CD4-positive, alpha-beta T cell treated with Interleukin-17A for 1 hour (primary cell): ENCODE measurements around the gene CLDND1.

Experiments
- DNase-seq: peaks from one replicate; pipeline ENCODE4 v3.0.0-alpha.2; 2020

CLDND1 gene

DNA sequence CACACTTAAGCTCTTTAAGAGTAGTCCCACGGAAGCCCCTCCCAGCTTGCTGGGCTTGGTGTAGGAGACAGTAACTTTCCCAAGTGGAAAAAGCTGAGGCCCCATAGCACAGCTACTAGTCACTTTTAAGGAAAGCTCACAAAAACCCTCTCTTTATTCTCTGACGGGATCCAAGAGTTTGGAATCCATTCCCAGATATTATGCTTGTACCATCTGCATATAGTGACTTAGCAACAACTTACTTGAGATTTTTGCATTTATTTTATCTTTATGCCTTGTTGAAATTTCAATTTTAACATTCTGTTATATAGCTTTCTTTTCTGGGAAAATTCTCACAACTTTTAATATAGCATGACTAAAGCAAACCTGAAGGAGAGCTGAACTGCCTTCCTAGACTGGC, 28.5 kb upstream of the CLDND1 start:
- DNase-seq: no peak

- DNase-seq: no peak
Observed at GRCh38 chr3:98550833-98551232, 28.1 kb upstream of the CLDND1 start.

GRCh38 chr3:98548544-98548943, 25.8 kb upstream of the CLDND1 start:
- no peak for DNase-seq

DNA sequence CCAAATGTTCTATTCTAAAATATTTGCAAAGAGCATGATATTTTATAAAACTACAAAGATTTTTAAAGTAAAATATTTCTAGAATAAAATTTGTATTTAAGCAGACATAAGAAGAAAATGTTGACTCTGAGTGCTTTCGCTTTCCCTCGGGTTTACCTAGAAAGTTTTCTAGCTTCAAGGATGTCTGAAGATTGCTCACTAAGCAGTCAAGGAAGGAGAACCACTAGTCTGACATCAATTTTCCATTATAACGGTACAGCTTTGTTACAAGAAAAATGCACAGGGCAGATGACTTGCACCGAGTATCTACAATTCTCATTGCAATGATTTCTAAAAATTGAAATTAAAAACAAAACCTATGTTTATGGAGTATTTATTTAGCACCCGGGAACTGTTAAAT, 23.2 kb upstream of the CLDND1 start:
- no peak for DNase-seq

DNA sequence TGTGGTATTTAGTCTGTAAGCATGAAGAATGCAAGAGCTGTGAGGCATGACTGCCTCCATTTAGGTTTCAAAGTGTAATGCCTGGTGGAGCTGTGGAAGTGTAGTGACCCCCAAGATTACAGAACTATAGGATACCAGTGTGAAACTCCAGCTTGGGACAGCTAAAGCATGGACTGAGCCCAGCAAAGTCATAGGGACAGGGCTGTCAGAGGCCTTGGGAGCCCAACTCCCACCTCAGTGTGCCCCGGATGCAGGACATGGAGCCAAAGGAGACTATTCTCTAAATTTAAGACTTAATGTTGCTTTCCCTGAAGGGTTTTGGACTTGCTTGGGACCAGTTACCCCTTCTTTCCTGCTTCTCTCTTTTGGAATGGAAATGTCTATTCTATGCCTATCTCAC, 19.9 kb upstream of the CLDND1 start:
- DNase-seq: no peak

- DNase-seq: no peak
Observed at GRCh38 chr3:98541695-98542094, 19.0 kb upstream of the CLDND1 start.

- peak; percentile 56 for DNase-seq
Observed at GRCh38 chr3:98540346-98540745, 17.6 kb upstream of the CLDND1 start.

- no peak for DNase-seq
Observed at GRCh38 chr3:98536456-98537017, 13.8 kb upstream of the CLDND1 start.

GRCh38 chr3:98534734-98535133, 12.0 kb upstream of the CLDND1 start:
- DNase-seq: no peak

DNA sequence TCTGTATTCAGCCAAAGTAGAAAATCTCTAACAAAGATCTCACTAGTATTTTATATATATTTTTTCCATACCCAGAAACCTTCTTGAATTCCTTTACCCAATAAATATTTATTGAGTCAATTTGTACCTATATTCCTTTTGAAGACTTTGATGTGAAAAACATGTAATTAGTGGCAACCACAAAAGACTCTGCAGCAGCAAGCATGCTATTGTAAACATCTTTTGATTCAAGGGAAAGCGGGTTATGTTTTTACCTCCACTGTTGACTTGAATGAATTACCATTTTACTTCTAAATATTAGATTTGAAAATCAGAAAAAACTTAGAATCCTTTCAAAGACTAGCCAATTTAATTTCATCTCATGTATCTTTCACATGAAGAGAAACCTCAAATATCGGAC, 11.5 kb upstream of the CLDND1 start:
- no peak for DNase-seq

- DNase-seq: no peak
Observed at GRCh38 chr3:98532709-98533571, 10.2 kb upstream of the CLDND1 start.

- DNase-seq: no peak
Observed at GRCh38 chr3:98532275-98532637, 9.6 kb upstream of the CLDND1 start.

GRCh38 chr3:98531622-98532274, 9.0 kb upstream of the CLDND1 start, which contains the start of gene GPR15:
Gene GPR15, plus strand, starts transcription at chr3:98531978. Its CDS starts 56 bp downstream, at chr3:98532034.
- DNase-seq: no peak

DNA sequence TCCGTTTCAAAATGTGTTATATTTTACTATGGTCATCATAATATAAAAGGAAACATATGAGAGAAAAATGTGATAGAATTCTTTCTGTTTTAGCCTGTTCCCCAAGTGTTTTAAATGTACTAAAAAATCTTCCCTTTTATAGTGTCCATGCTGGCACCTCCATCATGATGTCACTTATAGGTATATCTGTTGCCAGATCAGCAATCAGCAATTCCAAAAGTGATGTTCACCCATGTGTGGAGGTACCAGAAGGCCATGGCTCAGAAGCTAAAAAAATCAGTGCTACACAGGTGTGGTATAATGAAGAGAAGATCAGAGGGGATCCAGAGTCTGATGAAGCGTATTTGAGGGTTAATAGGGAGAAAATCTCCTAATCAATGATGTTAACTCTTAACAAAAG, 8.0 kb upstream of the CLDND1 start:
- DNase-seq: no peak

DNA sequence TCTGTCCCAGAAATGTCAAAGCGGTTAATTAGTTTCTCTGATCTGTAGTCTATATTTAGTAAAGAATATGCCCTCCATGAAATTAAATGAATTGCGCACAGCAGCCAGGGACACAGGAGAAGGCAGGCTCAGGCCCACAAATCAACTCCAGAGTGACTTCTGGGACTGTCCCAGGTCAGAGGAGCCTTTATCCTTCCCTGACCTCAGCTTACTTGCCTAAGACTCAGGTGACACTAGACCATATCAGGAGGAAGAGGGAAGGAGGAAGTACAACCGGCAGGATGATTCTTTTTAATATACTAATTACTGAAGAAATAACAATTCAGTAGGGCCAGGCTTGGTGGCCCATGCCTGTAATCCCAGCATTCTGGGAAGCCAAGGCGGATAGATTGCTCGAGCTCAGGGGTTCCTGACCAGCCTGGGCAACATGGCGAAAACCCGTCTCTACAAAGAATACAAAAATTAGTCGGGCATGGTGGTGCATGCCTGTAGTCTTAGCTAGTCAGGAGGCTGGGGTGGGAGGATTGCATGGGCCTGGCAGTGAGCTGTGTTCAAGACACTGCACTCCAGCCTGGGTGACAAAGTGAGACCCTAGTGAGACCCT, 7.3 kb upstream of the CLDND1 start:
- no peak for DNase-seq

DNA sequence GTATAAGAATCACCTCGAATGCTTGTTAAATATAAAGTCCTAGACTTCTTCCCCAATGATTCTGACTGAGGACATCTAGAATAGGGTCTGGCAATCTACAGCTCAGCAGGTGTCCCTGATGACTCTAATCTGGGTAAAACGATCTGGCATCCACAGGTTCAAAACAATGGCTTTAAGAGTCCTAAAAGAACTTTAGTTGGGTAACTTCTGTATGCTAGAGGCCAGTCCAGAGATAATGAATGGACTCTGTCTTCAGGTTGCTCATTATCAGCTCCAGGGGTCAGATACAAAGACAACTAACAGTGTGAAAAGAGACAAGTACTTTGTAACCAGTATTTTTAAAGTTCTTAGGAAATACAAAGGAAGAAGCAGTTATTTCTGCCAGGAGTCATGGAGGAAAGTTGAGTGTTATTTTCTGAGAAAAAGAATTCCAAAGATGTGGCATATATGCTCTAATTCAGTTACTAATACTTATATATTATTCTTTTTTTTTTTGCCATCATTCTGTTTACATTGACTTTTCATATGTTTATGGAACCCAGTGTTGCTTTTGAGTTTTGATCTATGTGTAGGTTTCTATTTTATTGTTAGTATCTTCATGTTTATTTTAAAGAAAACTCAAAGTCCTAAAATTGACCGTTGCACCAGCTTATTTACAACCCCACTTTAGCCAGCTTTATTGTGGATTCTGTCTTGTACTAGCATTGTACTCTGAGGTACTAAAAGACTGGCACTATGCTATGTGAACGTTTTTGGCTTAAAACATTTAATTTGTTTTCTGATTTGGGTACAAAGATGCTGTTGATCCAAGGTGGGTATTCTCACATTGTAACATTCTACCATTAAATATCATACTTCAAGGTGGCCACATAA, 6.0 kb upstream of the CLDND1 start:
- DNase-seq: no peak

- DNase-seq: peak; percentile 39
Observed at GRCh38 chr3:98525494-98525893, 2.8 kb upstream of the CLDND1 start.

GRCh38 chr3:98521897-98522543, 682 bp downstream of the CLDND1 start:
- peak; percentile 60 for DNase-seq

- DNase-seq: no peak
Observed at GRCh38 chr3:98519351-98519750, 3.4 kb downstream of the CLDND1 start.

GRCh38 chr3:98518816-98519215, 3.9 kb downstream of the CLDND1 start:
- no peak for DNase-seq

DNA sequence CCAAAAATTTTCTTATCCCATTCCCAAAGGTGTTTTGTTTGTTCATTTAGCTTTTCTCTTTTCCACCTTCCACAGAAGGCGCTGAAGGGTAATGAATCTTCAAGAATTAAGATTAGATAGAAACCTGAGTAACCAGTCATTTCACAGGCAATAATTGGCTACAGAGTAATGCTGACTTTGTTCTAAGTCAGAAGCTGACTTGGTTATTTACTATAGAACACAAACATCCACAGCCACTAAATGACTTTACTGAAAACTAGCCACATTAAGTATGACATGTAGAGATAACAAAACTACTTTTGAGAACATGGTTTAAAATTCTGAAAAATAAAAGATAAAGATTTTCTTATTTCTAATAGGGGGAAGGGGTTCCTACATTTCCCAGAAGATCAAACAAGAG, 7.8 kb downstream of the CLDND1 start:
- DNase-seq: no peak

DNA sequence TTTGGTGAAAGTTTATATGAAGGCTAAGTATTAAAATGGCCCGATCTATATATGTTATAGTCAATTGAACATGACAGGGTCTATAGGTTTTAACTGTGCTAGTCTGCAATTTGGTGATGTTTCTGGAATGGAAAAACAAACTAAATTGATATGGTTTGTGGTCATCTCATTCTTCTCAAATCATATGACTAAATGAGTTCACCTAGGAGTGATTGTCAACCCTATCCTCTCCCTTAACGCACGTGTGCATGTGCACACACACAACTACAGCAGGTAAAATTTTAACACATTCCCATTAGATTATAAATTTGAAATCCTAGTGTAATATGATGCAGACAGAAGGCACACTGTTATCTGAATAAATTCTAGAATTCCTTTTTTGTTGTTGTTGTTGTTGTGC, 9.0 kb downstream of the CLDND1 start:
- DNase-seq: no peak
